IMR-90 (cell line): Measurements from ENCODE around the gene TFEB. TPM values are rescaled to one million over a fixed set of nuclear protein-coding genes. Genes with fewer than 3 reads are reported as not detected.

Source experiments
- ATAC-seq: fragments of 200-7000 bp; cut with Tn5 transposase; 2 replicates; pipeline ENCODE4 v1.9.1; 2020; ENCODE audit warnings: low read depth, mild to moderate bottlenecking, moderate library complexity
- BruUV-seq: library from RNA; stranded (reverse); fragments of 400-500 nt; replicated peaks from 2 replicates; lab custom pipeline; 2021; lab: Mats Ljungman, UMichigan
- CTCF ChIA-PET: fragments of 300-600 bp; formaldehyde crosslinking; extraction: SDS; loops from one replicate; lab custom pipeline; 2021; ENCODE audit warnings: antibody characterized with exemption; lab: Yijun Ruan, JAX
- POLR2A ChIA-PET: fragments of 300-600 bp; sonication (Branson Sonifier 250); formaldehyde crosslinking; loops from one replicate; lab custom pipeline; 2022; ENCODE audit warnings: antibody characterized with exemption; ENCODE audit not compliant: unreplicated experiment; lab: Charles Lee
- DNase-seq: peaks from one replicate; pipeline ENCODE4 v3.0.0; 2013
- H2AFZ ChIP-seq: replicated peaks from 2 replicates; pipeline ENCODE3; 2013; ENCODE audit warnings: low read length, mild to moderate bottlenecking; ENCODE audit not compliant: poor library complexity
- H2AK5ac ChIP-seq: 2 replicates; pipeline ENCODE4 v1.6.1; 2013; ENCODE audit warnings: low read depth, low read length, inconsistent platforms
- H2AK9ac ChIP-seq: replicated peaks from 2 replicates; pipeline ENCODE3; 2013; ENCODE audit warnings: mild to moderate bottlenecking, low read depth, low read length, moderate library complexity; ENCODE audit not compliant: poor library complexity
- H2BK120ac ChIP-seq: 2 replicates; pipeline ENCODE4 v1.6.1; 2013; ENCODE audit warnings: low read depth, low read length, inconsistent platforms
- H2BK15ac ChIP-seq: 3 replicates; pipeline ENCODE4 v1.6.1; 2013; ENCODE audit warnings: low read depth, low read length, inconsistent platforms
- H2BK20ac ChIP-seq: 2 replicates; pipeline ENCODE4 v1.6.1; 2013; ENCODE audit warnings: low read depth, mild to moderate bottlenecking, inconsistent platforms, low read length, moderate library complexity
- H2BK5ac ChIP-seq: 2 replicates; pipeline ENCODE4 v1.6.1; 2013; ENCODE audit warnings: mild to moderate bottlenecking, low read depth, low read length, inconsistent platforms; ENCODE audit not compliant: poor library complexity, severe bottlenecking
- H3K14ac ChIP-seq: replicated peaks from 2 replicates; pipeline ENCODE4 v1.6.1; 2013; ENCODE audit warnings: low read depth, low read length, inconsistent platforms
- H3K18ac ChIP-seq: 2 replicates; pipeline ENCODE4 v1.6.1; 2013; ENCODE audit warnings: low read depth, low read length, control low read depth
- H3K23ac ChIP-seq: 2 replicates; pipeline ENCODE4 v1.6.1; 2013; ENCODE audit warnings: low read depth, low read length, inconsistent platforms
- H3K27ac ChIP-seq: 2 replicates; pipeline ENCODE4 v1.5.1; 2013; ENCODE audit warnings: mild to moderate bottlenecking, control low read depth, low read length; ENCODE audit not compliant: insufficient read depth
- H3K27me3 ChIP-seq: 2 replicates; pipeline ENCODE4 v1.6.1; 2013; ENCODE audit warnings: low read length; ENCODE audit not compliant: control insufficient read depth, insufficient read depth
- H3K36me3 ChIP-seq: 2 replicates; pipeline ENCODE4 v1.6.1; 2013; ENCODE audit warnings: low read length, mixed read lengths; ENCODE audit not compliant: control insufficient read depth, insufficient read depth
- H3K4ac ChIP-seq: 2 replicates; pipeline ENCODE4 v1.6.1; 2013; ENCODE audit warnings: low read depth, low read length, inconsistent platforms
- H3K4me1 ChIP-seq: 2 replicates; pipeline ENCODE4 v1.6.1; 2013; ENCODE audit warnings: low read length, mixed read lengths; ENCODE audit not compliant: control insufficient read depth, insufficient read depth
- H3K4me2 ChIP-seq: 2 replicates; pipeline ENCODE4 v1.6.1; 2013; ENCODE audit warnings: low read depth, mild to moderate bottlenecking, control low read depth, low read length, moderate library complexity
- H3K4me3 ChIP-seq: 2 replicates; pipeline ENCODE4 v1.5.1; 2013; ENCODE audit warnings: low read depth, mild to moderate bottlenecking, control low read depth, low read length, moderate library complexity; ENCODE audit not compliant: insufficient read depth
- H3K56ac ChIP-seq: 2 replicates; pipeline ENCODE4 v1.6.1; 2013; ENCODE audit warnings: low read length, inconsistent platforms; ENCODE audit not compliant: insufficient read depth; ENCODE audit errors: extremely low read depth
- H3K79me1 ChIP-seq, 2 experiments: 2 replicates each; pipeline ENCODE4 v1.6.1; 2013; ENCODE audit warnings: low read length in 2 of 2, inconsistent platforms in 1 of 2, low read depth in 1 of 2
- H3K9ac ChIP-seq: 2 replicates; pipeline ENCODE4 v1.6.1; 2013; ENCODE audit warnings: low read depth, low read length, control low read depth
- H3K9me1 ChIP-seq: 2 replicates; pipeline ENCODE4 v1.6.1; 2013; ENCODE audit warnings: low read length, inconsistent platforms; ENCODE audit not compliant: insufficient read depth
- H3K9me3 ChIP-seq: 2 replicates; pipeline ENCODE4 v1.6.1; 2013; ENCODE audit warnings: low read length; ENCODE audit not compliant: control insufficient read depth, insufficient read depth
- H4K20me1 ChIP-seq: 2 replicates; pipeline ENCODE4 v1.6.1; 2013; ENCODE audit warnings: low read length, inconsistent platforms; ENCODE audit not compliant: insufficient read depth
- H4K5ac ChIP-seq: 2 replicates; pipeline ENCODE4 v1.6.1; 2013; ENCODE audit warnings: mild to moderate bottlenecking, low read depth, low read length, control low read depth
- H4K8ac ChIP-seq, 2 experiments: 2 replicates each; pipeline ENCODE4 v1.6.1; 2013; ENCODE audit warnings: low read depth in 2 of 2, low read length in 2 of 2, control low read depth in 1 of 2, inconsistent platforms in 1 of 2
- H4K91ac ChIP-seq: 2 replicates; pipeline ENCODE4 v1.6.1; 2013; ENCODE audit warnings: low read depth, low read length, inconsistent platforms; ENCODE audit not compliant: insufficient read depth
- BHLHE40 ChIP-seq: fragments of 150-350 bp; IDR thresholded peaks from 2 replicates; pipeline ENCODE4 v1.6.1; 2016; ENCODE audit warnings: mild to moderate bottlenecking, low read depth, low read length
- CEBPB ChIP-seq: IDR thresholded peaks from 2 replicates; pipeline ENCODE4 v1.6.1; 2012; ENCODE audit warnings: low read depth, low read length, improper control_type of control experiment
- CHD1 ChIP-seq: IDR thresholded peaks from 2 replicates; pipeline ENCODE4 v1.6.1; 2012; ENCODE audit warnings: low read depth, low read length, improper control_type of control experiment
- CTCF ChIP-seq: conservative IDR thresholded peaks from 2 replicates; pipeline ENCODE4 v1.5.1; 2012; ENCODE audit warnings: mild to moderate bottlenecking, low read depth, low read length, improper control_type of control experiment
- ELK1 ChIP-seq: fragments of 150-350 bp; IDR thresholded peaks from 2 replicates; pipeline ENCODE4 v1.6.1; 2016; ENCODE audit warnings: low read depth, mild to moderate bottlenecking, low read length, moderate library complexity, borderline replicate concordance
- FOS ChIP-seq: fragments of 150-350 bp; IDR thresholded peaks from 2 replicates; pipeline ENCODE4 v1.6.1; 2016; ENCODE audit warnings: low read depth, low read length
- MAFK ChIP-seq: IDR thresholded peaks from 2 replicates; pipeline ENCODE4 v1.6.1; 2012; ENCODE audit warnings: low read depth, low read length, improper control_type of control experiment
- MXI1 ChIP-seq: IDR thresholded peaks from 2 replicates; pipeline ENCODE4 v1.6.1; 2012; ENCODE audit warnings: low read depth, mild to moderate bottlenecking, low read length, moderate library complexity, borderline replicate concordance
- NFE2L2 ChIP-seq: fragments of 150-350 bp; IDR thresholded peaks from 2 replicates; pipeline ENCODE4 v1.6.1; 2016; ENCODE audit warnings: low read depth, mild to moderate bottlenecking, low read length
- POLR2A ChIP-seq: IDR thresholded peaks from 2 replicates; pipeline ENCODE4 v1.6.1; 2012; ENCODE audit warnings: mild to moderate bottlenecking, low read depth, low read length
- RAD21 ChIP-seq: IDR thresholded peaks from 2 replicates; pipeline ENCODE4 v1.6.1; 2012; ENCODE audit warnings: low read length, improper control_type of control experiment
- RCOR1 ChIP-seq: IDR thresholded peaks from 2 replicates; pipeline ENCODE4 v1.6.1; 2012; ENCODE audit warnings: mild to moderate bottlenecking, low read length, improper control_type of control experiment; ENCODE audit not compliant: insufficient replicate concordance
- RFX5 ChIP-seq: IDR thresholded peaks from 2 replicates; pipeline ENCODE4 v1.8.0; 2012; ENCODE audit warnings: low read depth, mild to moderate bottlenecking, low read length, moderate library complexity
- USF2 ChIP-seq: fragments of 150-350 bp; IDR thresholded peaks from 2 replicates; pipeline ENCODE4 v1.6.1; 2017; ENCODE audit warnings: mild to moderate bottlenecking, antibody characterized with exemption, low read length, low read depth
- WGBS, 2 experiments: methylation state at CpG; one replicate each; pipeline versions ENCODE4 v1.1.5 to v1.1.7; 2013; ENCODE audit warnings: missing lambda C conversion rate in 2 of 2; ENCODE audit not compliant: insufficient read length in 1 of 2; ENCODE audit errors: extremely low coverage in 2 of 2; 5-methylcytosine and 5-hydroxymethylcytosine counted together
- dilution Hi-C: fragments of 300-500 bp; cut with HindIII; formaldehyde crosslinking; loops from one replicate; pipeline ENCODE4 v1.14.3; 2018; ENCODE audit warnings: low sequenced_read_pairs; ENCODE audit not compliant: unreplicated experiment
- in situ Hi-C: fragments of 300-500 bp; cut with MboI; formaldehyde crosslinking; loops from 3 replicates; pipeline ENCODE4 v1.14.3; 2019; ENCODE audit warnings: low sequenced_read_pairs, inconsistent platforms, mixed read lengths
- intact Hi-C: fragments of 100-400 bp; cut with micrococcal nuclease; formaldehyde crosslinking; loops from 2 replicates; pipeline ENCODE4 v1.10.0; 2022
- polyA plus RNA-seq, 3 experiments: library from polyadenylated mRNA; depleted of rRNA; stranded (reverse); fragments of >200 nt; gene quantifications; 2 replicates each; pipeline ENCODE4 v1.2.3, GENCODE V29; 2012; ENCODE audit warnings: low replicate concordance in 1 of 3
- total RNA-seq: library from RNA; depleted of rRNA; stranded (reverse); fragments of >200 nt; gene quantifications from 2 replicates; pipeline ENCODE4 v1.2.3, GENCODE V29; 2012

The TFEB gene
- total and polyA plus RNA-seq, 2 of the 4 experiments (the other 2 are of a cell fraction) = 4.5 to 4.9 TPM

GRCh38 chr6:41779788-41780550, 44.6 kb upstream of the TFEB start, which contains the start of gene FRS3:
Gene FRS3 (minus strand): TSS chr6:41779900. CDS start chr6:41776987, 2,913 bp downstream.
- Histone ChIP-seq H3K36me3 (peaks cover 9% of the 10 kb centered on the region; the same call in 1 of the 2 replicates), H3K9me3 (no peaks in the 10 kb centered on the region), H3K18ac (no peak within 1 kb of the TSS), H4K20me1 (no peaks in the 10 kb centered on the region), H3K27ac (peak within 1 kb of the TSS; percentile 38), H3K23ac (peak within 1 kb of the TSS; percentile 79), H2BK15ac (0 out of 3 replicates have a peak within 1 kb of the TSS, but pooled peaks have one; percentile 0), H4K5ac (peak within 1 kb of the TSS; percentile 60), H3K14ac (peak within 1 kb of the TSS; percentile 77), H2AFZ (peak within 1 kb of the TSS; percentile 93), H3K4me1 (peaks cover 9% of the 10 kb centered on the region), H3K4me3 (peak within 1 kb of the TSS; percentile 54), H3K9ac (peak within 1 kb of the TSS; percentile 80), H2BK20ac (no peak within 1 kb of the TSS), H2BK5ac (peak within 1 kb of the TSS; percentile 6), H3K4me2 (peak within 1 kb of the TSS; percentile 96), H2AK9ac (peak within 1 kb of the TSS; percentile 48), H2BK120ac (0 out of 2 replicates have a peak within 1 kb of the TSS, but pooled peaks have one; percentile 22), H4K8ac (peak within 1 kb of the TSS; percentile 40 to 66; a peak in 2 of 4 replicates), H3K27me3 (no peaks in the 10 kb centered on the region), H4K91ac (peak within 1 kb of the TSS; percentile 44), H3K4ac (peak within 1 kb of the TSS; percentile 58), H2AK5ac (0 out of 2 replicates have a peak within 1 kb of the TSS, but pooled peaks have one; percentile 29), H3K56ac (no peak within 1 kb of the TSS), H3K79me1 (peaks cover 10 to 24% of the 10 kb centered on the region in 2 experiments), H3K9me1 (no peaks in the 10 kb centered on the region; the same call in 1 of the 2 replicates)
- DNase-seq = peak; percentile 92
- BruUV-seq = no TSS peak
- ChIA-PET CTCF (no interaction called here), POLR2A (no interaction called here)
- 0% methylated on average over 25 of the region's 73 CpGs; no CpG with 5 or more reads in 1 of the 2 experiments for WGBS, 2 experiments
- ATAC-seq = peak; percentile 95
- in situ Hi-C loops = loop anchor here (5.0 to 10.0 kb wide), 2 partner anchors 155 to 267 kb away; no protein-coding TSS in a partner anchor
- dilution Hi-C loops = no loop called here
- intact Hi-C loops = loop anchor here (1.0 to 10.0 kb wide), 5 partner anchors 83 to 435 kb away; partner anchors contain the start of gene MRPS10
- TF ChIP-seq POLR2A (no peak), NFE2L2 (no peak), RAD21 (peak; percentile 94), CTCF (peak; percentile 97), USF2 (no peak), CHD1 (no peak), MAFK (no peak), BHLHE40 (no peak), CEBPB (no peak), RCOR1 (no peak), MXI1 (peak; percentile 42; the same call in 1 of the 2 replicates), ELK1 (no peak), RFX5 (no peak), FOS (no peak)
